KBM-7 (cell line): Measurements from ENCODE around the gene PEX16.

Source experiments
- DNase-seq: peaks from one replicate; pipeline ENCODE4 v3.0.0-alpha.2; 2015
- in situ Hi-C: fragments of 300-500 bp; cut with MboI; formaldehyde crosslinking; loops from 2 replicates; pipeline ENCODE4 v1.14.3; 2020; ENCODE audit warnings: low sequenced_read_pairs, low pct_unique_long_range_greater_than_20kb, mixed read lengths

PEX16 gene

GRCh38 chr11:45933131-45933831 lies 15.6 kb upstream of the PEX16 start:
- in situ Hi-C loops, result no loop called here
- no peak for DNase-seq

GRCh38 chr11:45932217-45932616 lies 14.5 kb upstream of the PEX16 start:
- no peak for DNase-seq
- in situ Hi-C loops, result no loop called here

- in situ Hi-C loops, result no loop called here
- no peak for DNase-seq
Observed at GRCh38 chr11:45931739-45932138, 14.1 kb upstream of the PEX16 start.

- DNase-seq, result no peak
- in situ Hi-C loops, result no loop called here
Observed at GRCh38 chr11:45930951-45931570, 13.4 kb upstream of the PEX16 start.

- peak; percentile 86 for DNase-seq
Observed at GRCh38 chr11:45930031-45930794, 12.5 kb upstream of the PEX16 start.

GRCh38 chr11:45929486-45930030 lies 11.9 kb upstream of the PEX16 start:
- in situ Hi-C loops, result no loop called here
- no peak for DNase-seq

More at GRCh38 chr11:45930031-45930794, 12.5 kb upstream of the PEX16 start:
- in situ Hi-C loops, result no loop called here

- DNase-seq, result no peak
- in situ Hi-C loops, result no loop called here
Observed at GRCh38 chr11:45928535-45929215, 11.0 kb upstream of the PEX16 start.

GRCh38 chr11:45927684-45928413 lies 10.2 kb upstream of the PEX16 start:
- in situ Hi-C loops, result no loop called here
- no peak for DNase-seq

- in situ Hi-C loops, result no loop called here
- no peak for DNase-seq
Observed at GRCh38 chr11:45927332-45927683, 9.6 kb upstream of the PEX16 start.

- in situ Hi-C loops, result no loop called here
- DNase-seq, result no peak
Observed at GRCh38 chr11:45926536-45927331, 9.1 kb upstream of the PEX16 start.

GRCh38 chr11:45926001-45926401 lies 8.3 kb upstream of the PEX16 start:
- in situ Hi-C loops, result no loop called here
- no peak for DNase-seq

GRCh38 chr11:45925550-45925949 lies 7.9 kb upstream of the PEX16 start:
- in situ Hi-C loops, result no loop called here
- DNase-seq, result no peak

GRCh38 chr11:45924927-45925326 lies 7.2 kb upstream of the PEX16 start:
- no peak for DNase-seq
- in situ Hi-C loops, result no loop called here

- in situ Hi-C loops, result no loop called here
Observed at GRCh38 chr11:45924036-45924915, 6.6 kb upstream of the PEX16 start.

GRCh38 chr11:45922425-45923082 lies 4.9 kb upstream of the PEX16 start, which contains the start of gene LARGE2:
LARGE2 (plus strand) TSS chr11:45922656; CDS start chr11:45922883, 227 bp downstream.
- DNase-seq, result no peak
- in situ Hi-C loops, result no loop called here

More at GRCh38 chr11:45924036-45924915, 6.6 kb upstream of the PEX16 start:
- no peak for DNase-seq

- in situ Hi-C loops, result no loop called here
- DNase-seq, result no peak
Observed at GRCh38 chr11:45921561-45922424, 4.1 kb upstream of the PEX16 start.
